K562 (cell line): ENCODE measurements around the gene NDUFAB1. TPM values are rescaled to one million over a fixed set of nuclear protein-coding genes. Genes with fewer than 3 reads are reported as not detected.

ENCODE experiments used
- BACH1 ChIP-seq: fragments of 200-800 bp; sonication (Bioruptor generic); IDR thresholded peaks from 2 replicates; pipeline ENCODE4 v1.6.1; 2016; ENCODE audit warnings: missing genetic modification characterization, missing compliant biosample characterization
- BCOR ChIP-seq: fragments of 450-650 bp; IDR thresholded peaks from 2 replicates; pipeline ENCODE4 v1.6.1; 2016
- C11orf30 ChIP-seq: fragments of 450-650 bp; IDR thresholded peaks from 2 replicates; pipeline ENCODE4 v1.6.1; 2016; ENCODE audit warnings: low read depth, mild to moderate bottlenecking
- CBX5 ChIP-seq: IDR thresholded peaks from 2 replicates; pipeline ENCODE4 v1.6.1; 2014; ENCODE audit warnings: low read depth, borderline replicate concordance
- CBX8 ChIP-seq: fragments of 200-600 bp; sonication (generic); IDR thresholded peaks from 2 replicates; pipeline ENCODE4 v1.6.1; 2012; ENCODE audit warnings: borderline replicate concordance, mixed run types, low read depth, mild to moderate bottlenecking, moderate library complexity, mixed read lengths, low read length, control low read depth, inconsistent platforms; ENCODE audit not compliant: poor library complexity, severe bottlenecking; ENCODE audit errors: extremely low read depth
- DIDO1 ChIP-seq: fragments of 450-650 bp; IDR thresholded peaks from 2 replicates; pipeline ENCODE4 v1.6.1; 2016; ENCODE audit warnings: low read depth, missing biosample characterization, missing genetic modification characterization
- ETS2 ChIP-seq: IDR thresholded peaks from 2 replicates; pipeline ENCODE4 v1.6.1; 2016; ENCODE audit warnings: borderline replicate concordance, missing genetic modification characterization, mild to moderate bottlenecking, moderate library complexity, missing compliant biosample characterization; ENCODE audit not compliant: poor library complexity, severe bottlenecking
- GMEB1 ChIP-seq: fragments of 250-450 bp; sonication (Bioruptor Pico); IDR thresholded peaks from 2 replicates; pipeline ENCODE4 v1.4.0; 2020; ENCODE audit warnings: mild to moderate bottlenecking
- MED1 ChIP-seq: sonication (generic); formaldehyde crosslinking; IDR thresholded peaks from 2 replicates; pipeline ENCODE4 v1.8.1; 2023; ENCODE audit warnings: missing genetic modification reagents, borderline replicate concordance
- NFATC3 ChIP-seq: fragments of 450-650 bp; IDR thresholded peaks from 2 replicates; pipeline ENCODE4 v1.6.1; 2017; ENCODE audit warnings: mild to moderate bottlenecking
- PHF21A ChIP-seq: fragments of 450-650 bp; IDR thresholded peaks from 2 replicates; pipeline ENCODE4 v1.6.1; 2017; ENCODE audit warnings: low read depth, borderline replicate concordance
- PRPF4 ChIP-seq: fragments of 200-400 bp; formaldehyde crosslinking; IDR thresholded peaks from one replicate; pipeline ENCODE4 v1.6.1; 2017; ENCODE audit warnings: low read length, low read depth, mild to moderate bottlenecking; ENCODE audit not compliant: insufficient read depth, poor library complexity, severe bottlenecking
- SIRT6 ChIP-seq: IDR thresholded peaks from one replicate; pipeline ENCODE4 v1.6.1; 2012; ENCODE audit warnings: low read depth, mild to moderate bottlenecking, control low read depth, inconsistent platforms, low read length, moderate library complexity
- TGIF2 ChIP-seq: sonication (generic); formaldehyde crosslinking; IDR thresholded peaks from 2 replicates; pipeline ENCODE4 v1.8.1; 2022; ENCODE audit warnings: mild to moderate bottlenecking, missing genetic modification reagents, moderate library complexity
- U2AF2 ChIP-seq: fragments of 200-400 bp; formaldehyde crosslinking; optimal IDR thresholded peaks from 2 replicates; pipeline ENCODE3; 2017; ENCODE audit warnings: low read depth, mild to moderate bottlenecking, low read length
- ZFP91 ChIP-seq: sonication (generic); formaldehyde crosslinking; IDR thresholded peaks from 2 replicates; pipeline ENCODE4 v1.8.0; 2022; ENCODE audit warnings: mild to moderate bottlenecking, missing genetic modification reagents
- polyA plus RNA-seq, 8 experiments: library from polyadenylated mRNA; depleted of rRNA in 4 of 8; stranded (reverse) in 5 of 8; unstranded in 3 of 8; fragments of >200 nt; fragmentation: Nextera tagmentation in 2 of 8; fragmentation: Illumina TruSeq in 1 of 8; extraction: Ambion mirVana in 2 of 8; extraction: Trizol in 1 of 8; gene quantifications; 2 replicates each; pipeline versions ENCODE4 v1.2.1 to v1.2.3, GENCODE V29; 2011 to 2014; ENCODE audit warnings: inconsistent platforms in 1 of 8, missing spikeins in 1 of 8
- total RNA-seq, 7 experiments: library from RNA; depleted of rRNA in 6 of 7; stranded (reverse); fragments of >200 nt in 6 of 7; fragmentation: Illumina TruSeq in 2 of 7; extraction: Trizol in 2 of 7; gene quantifications; 2 replicates each; pipeline versions ENCODE4 v1.2.1 to v1.2.3, GENCODE V29; 2011 to 2021; ENCODE audit warnings: low replicate concordance in 1 of 7
- TF ChIP-seq, protein P1 (sequence below), 2 experiments: fragments of 450-650 bp; IDR thresholded peaks; 2 replicates each; pipeline ENCODE4 v1.6.1; 2018; ENCODE audit warnings: mild to moderate bottlenecking in 2 of 2, low read depth in 1 of 2; ENCODE audit not compliant: partially characterized antibody in 2 of 2

Gene NDUFAB1
- total and polyA plus RNA-seq, 9 of the 15 experiments (the other 6 are each of a cell fraction or from before 2014, with no cell fraction given): 123 to 481 (median 238) TPM

DNA sequence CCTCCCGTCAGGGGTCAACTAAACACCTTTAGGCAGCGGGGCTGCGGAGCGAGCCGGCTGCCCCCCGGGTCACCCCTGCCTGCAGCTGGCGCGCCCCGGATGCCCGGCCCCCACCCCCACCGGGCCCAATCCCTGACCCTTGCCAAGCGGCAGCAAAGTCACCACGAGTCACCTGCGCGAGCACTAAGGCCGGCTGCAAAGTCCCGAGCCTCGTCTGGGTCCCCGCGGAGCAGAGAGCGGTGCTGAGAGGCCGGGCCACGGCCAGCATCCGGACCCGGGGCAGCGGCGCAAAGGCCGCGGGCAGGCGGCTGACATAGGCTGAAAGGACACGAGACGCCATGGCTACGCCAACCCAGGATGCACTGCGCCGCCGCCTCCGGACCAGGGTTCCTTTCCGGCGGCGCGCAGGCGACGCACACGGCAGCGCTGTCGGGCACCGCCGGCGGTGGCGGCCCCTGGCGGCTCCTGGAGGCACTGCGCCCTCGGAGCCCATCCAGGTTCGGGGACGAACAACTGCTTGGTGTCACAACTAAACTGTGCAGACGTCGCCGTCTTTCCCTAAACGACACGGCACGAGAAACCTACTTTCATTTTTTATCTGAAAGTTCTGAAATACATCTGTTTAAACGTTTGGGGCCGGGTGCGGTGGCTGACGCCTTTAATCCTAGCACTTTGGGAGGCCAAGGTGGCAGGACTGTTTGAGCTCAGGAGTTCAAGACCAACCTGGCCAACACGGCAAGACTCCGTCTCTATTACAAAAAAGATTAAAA, at the start of gene NDUFAB1 (continued):
- TF ChIP-seq GMEB1 (CRISPR knock-in tag) (peak; percentile 94), NFATC3 (no peak), ETS2 (tag) (no peak), ZFP91 (CRISPR knock-in tag) (no peak), MED1 (no peak), PHF21A (no peak), BACH1 (tag) (no peak), U2AF2 (no peak), DIDO1 (0 out of 2 replicates have a peak, but pooled peaks have one; percentile 20), BCOR (no peak), SIRT6 (no peak), CBX8 (no peak), CBX5 (no peak), C11orf30 (peak; percentile 96), PRPF4 (no peak), TGIF2 (CRISPR knock-in tag) (0 out of 2 replicates have a peak, but pooled peaks have one; percentile 61)
- TF ChIP-seq, protein P1, sequence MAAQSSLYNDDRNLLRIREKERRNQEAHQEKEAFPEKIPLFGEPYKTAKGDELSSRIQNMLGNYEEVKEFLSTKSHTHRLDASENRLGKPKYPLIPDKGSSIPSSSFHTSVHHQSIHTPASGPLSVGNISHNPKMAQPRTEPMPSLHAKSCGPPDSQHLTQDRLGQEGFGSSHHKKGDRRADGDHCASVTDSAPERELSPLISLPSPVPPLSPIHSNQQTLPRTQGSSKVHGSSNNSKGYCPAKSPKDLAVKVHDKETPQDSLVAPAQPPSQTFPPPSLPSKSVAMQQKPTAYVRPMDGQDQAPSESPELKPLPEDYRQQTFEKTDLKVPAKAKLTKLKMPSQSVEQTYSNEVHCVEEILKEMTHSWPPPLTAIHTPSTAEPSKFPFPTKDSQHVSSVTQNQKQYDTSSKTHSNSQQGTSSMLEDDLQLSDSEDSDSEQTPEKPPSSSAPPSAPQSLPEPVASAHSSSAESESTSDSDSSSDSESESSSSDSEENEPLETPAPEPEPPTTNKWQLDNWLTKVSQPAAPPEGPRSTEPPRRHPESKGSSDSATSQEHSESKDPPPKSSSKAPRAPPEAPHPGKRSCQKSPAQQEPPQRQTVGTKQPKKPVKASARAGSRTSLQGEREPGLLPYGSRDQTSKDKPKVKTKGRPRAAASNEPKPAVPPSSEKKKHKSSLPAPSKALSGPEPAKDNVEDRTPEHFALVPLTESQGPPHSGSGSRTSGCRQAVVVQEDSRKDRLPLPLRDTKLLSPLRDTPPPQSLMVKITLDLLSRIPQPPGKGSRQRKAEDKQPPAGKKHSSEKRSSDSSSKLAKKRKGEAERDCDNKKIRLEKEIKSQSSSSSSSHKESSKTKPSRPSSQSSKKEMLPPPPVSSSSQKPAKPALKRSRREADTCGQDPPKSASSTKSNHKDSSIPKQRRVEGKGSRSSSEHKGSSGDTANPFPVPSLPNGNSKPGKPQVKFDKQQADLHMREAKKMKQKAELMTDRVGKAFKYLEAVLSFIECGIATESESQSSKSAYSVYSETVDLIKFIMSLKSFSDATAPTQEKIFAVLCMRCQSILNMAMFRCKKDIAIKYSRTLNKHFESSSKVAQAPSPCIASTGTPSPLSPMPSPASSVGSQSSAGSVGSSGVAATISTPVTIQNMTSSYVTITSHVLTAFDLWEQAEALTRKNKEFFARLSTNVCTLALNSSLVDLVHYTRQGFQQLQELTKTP (IDR thresholded peaks at IDR 0.05; ENCODE audit: low read depth in 1 of 2, partially characterized antibody in 2 of 2): no peak
